ENCODE data around the gene ZNF511. TPM values are rescaled to one million over a fixed set of nuclear protein-coding genes. Genes with fewer than 3 reads are reported as not detected.

Gene ZNF511, protein sequence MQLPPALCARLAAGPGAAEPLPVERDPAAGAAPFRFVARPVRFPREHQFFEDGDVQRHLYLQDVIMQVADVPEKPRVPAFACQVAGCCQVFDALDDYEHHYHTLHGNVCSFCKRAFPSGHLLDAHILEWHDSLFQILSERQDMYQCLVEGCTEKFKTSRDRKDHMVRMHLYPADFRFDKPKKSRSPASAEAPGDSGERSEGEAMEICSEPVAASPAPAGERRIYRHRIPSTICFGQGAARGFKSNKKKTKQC
- 27.7 and 41.9 TPM in 2 replicates for total RNA-seq

DNA sequence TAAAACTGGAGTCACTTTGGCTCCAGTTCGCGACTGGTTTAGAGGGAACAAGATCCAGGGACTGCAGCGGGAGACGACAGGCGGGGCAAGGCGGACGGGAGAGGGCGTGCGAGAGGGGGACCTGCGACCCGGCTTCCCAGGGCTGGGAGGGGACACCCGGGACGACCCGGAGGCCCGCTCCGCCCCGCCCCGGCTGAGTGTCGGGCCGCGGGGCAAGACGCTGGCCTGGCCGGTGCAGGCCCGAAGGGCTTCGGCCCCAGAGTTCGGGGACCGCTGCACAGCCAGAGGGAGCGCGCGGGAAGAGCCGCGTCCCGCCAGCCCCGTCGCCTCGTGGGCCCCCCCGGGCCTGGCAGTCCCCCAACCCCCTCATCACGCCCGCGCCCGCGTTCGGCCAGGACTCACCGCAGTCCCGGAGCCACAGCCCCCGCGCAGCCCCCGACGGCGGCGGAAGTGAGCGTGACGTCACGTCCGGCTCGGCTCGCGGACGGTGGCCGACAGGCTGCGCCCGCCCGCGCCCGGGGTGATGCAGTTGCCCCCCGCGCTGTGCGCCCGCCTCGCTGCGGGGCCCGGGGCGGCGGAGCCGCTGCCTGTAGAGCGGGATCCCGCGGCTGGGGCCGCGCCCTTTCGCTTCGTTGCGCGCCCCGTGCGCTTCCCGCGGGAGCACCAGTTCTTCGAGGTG is at the start of gene ZNF511, which contains the start of gene TUBGCP2:
Gene ZNF511 (plus strand): TSS at position 494 of the 679 bp plus-strand sequence. CDS start 30 bp downstream, at position 524.
Gene TUBGCP2 (minus strand): TSS at position 452 of the 679 bp plus-strand sequence. CDS start 5,931 bp downstream, outside the sequence.

GRCh38 chr10:133276435-133277201 is 32.1 kb upstream of the ZNF511 start, which contains the start of gene ADAM8:
Gene ADAM8, minus strand, starts transcription at chr10:133276868. Its CDS starts 51 bp downstream, at chr10:133276817.

GRCh38 chr10:133336577-133337369 is 28.1 kb downstream of the ZNF511 start, which contains the start of gene CALY:
Gene CALY, minus strand, starts transcription at chr10:133336896. Its CDS starts 7,907 bp downstream, at chr10:133328989.

GRCh38 chr10:133357285-133358161 is 48.8 kb downstream of the ZNF511 start, which contains the start of gene FUOM:
Gene FUOM, minus strand, starts transcription at chr10:133358019. Its CDS starts 12 bp downstream, at chr10:133358007.

Other genes starting within 250 kb of the ZNF511 start
- not detected in 2 replicates for gene ADGRA1, start 221.0 kb upstream of the ZNF511 start, total RNA-seq
- 1.3 and 3.2 TPM in 2 replicates for gene KNDC1, start 148.7 kb upstream of the ZNF511 start, total RNA-seq
- 0.12 TPM in 1 of 2 replicates, not detected in the other for gene UTF1, start 78.7 kb upstream of the ZNF511 start, total RNA-seq
- not detected in 2 replicates for gene VENTX, start 71.1 kb upstream of the ZNF511 start, total RNA-seq
- 8.1 and 11.0 TPM in 2 replicates for gene ADAM8, start 32.0 kb upstream of the ZNF511 start, total RNA-seq
- gene TUBGCP2, start within 50 bp of the ZNF511 start, total RNA-seq = 71.4 and 103 TPM in 2 replicates
- gene CALY, start 28.0 kb downstream of the ZNF511 start, total RNA-seq = 0.25 TPM in 1 of 2 replicates, not detected in the other
- not detected in 2 replicates for gene PRAP1, start 38.5 kb downstream of the ZNF511 start, total RNA-seq
- gene FUOM, start 49.1 kb downstream of the ZNF511 start, total RNA-seq = 9.5 and 10.1 TPM in 2 replicates
- gene ECHS1, start 64.4 kb downstream of the ZNF511 start, total RNA-seq = 52.3 and 55.4 TPM in 2 replicates
- gene PAOX, start 70.3 kb downstream of the ZNF511 start, total RNA-seq = 4.0 and 9.2 TPM in 2 replicates
- 37.6 and 38.5 TPM in 2 replicates for gene MTG1, start 85.2 kb downstream of the ZNF511 start, total RNA-seq
- gene SPRN, start 115.7 kb downstream of the ZNF511 start, total RNA-seq = 0.22 and 0.50 TPM in 2 replicates
- gene SCART1, start 145.0 kb downstream of the ZNF511 start, total RNA-seq = 2.6 and 4.2 TPM in 2 replicates
- gene CYP2E1, start 218.4 kb downstream of the ZNF511 start, total RNA-seq = 0.22 and 0.37 TPM in 2 replicates